T-helper 1 cell (primary cell): ENCODE measurements around the gene USP17L29.
"Not testable (repeated sequence)": the region's sequence is repeated elsewhere in the genome, so short reads cannot be mapped to it uniquely, and the experiment has no call there.

Experiments used
- DNase-seq, 5 donors: peaks; one replicate each; pipeline ENCODE4 v3.0.0-alpha.2; 2012 to 2020
- total RNA-seq, 4 donors: gene quantifications; one replicate each; lab custom pipeline; 2026; lab: John Stamatoyannopoulos, UW

USP17L29 gene
- 0 reads per million in 4 donors for total RNA-seq

GRCh38 chr4:9353338-9353737 lies at the start of gene USP17L29:
USP17L29 (plus strand) TSS chr4:9353638; CDS start chr4:9353638, 0 bp downstream.
- DNase-seq = not testable (repeated sequence)

DNA sequence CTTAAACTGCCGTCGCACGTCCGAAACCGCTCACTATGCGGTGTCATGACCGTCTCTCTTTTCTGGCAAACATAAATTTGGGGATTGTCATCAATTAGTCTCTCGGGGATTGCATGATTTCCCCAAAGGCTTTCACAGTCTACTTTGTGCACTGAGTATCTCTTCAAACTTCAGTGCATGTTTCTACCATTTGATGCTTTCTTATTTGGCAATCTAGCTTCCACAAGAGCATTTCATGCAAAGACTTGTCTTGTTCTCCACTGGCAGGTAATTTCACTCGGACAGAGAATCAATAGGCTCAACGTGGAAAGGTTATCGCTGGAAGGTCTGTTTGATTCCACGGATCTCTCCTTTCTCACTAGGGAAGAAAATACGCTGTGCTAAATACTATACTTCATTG lies 29.2 kb upstream of the USP17L29 start:
- not testable (repeated sequence) for DNase-seq

DNA sequence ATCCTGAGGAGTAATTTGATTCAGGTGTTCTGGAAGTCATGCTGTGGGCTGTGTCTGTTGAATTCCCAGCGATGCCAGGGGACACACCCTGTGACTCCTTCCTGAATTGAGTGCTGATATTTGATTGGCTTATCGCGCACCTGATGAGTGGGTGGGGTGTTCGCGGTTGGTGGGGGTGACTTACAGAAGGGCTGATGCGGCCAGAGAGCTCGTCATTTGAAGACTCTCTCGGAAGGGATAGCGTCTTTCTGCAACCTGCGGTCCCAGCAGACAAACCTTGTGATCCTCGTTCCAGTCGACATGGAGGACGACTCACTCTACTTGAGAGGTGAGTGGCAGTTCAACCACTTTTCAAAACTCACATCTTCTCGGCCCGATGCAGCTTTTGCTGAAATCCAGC lies 28.6 kb upstream of the USP17L29 start, which contains the start of gene USP17L24:
Gene USP17L24, plus strand, starts transcription at position 301 of the 400 bp plus-strand sequence. Its CDS starts 0 bp downstream, at position 301.
- DNase-seq = not testable (repeated sequence)

- DNase-seq = not testable (repeated sequence)
Observed at GRCh38 chr4:9329611-9330010, 23.8 kb upstream of the USP17L29 start, which contains the start of gene USP17L25. USP17L25 (plus strand) TSS chr4:9329911; CDS start chr4:9329911, 0 bp downstream.

- not testable (repeated sequence) for DNase-seq
Observed at GRCh38 chr4:9334358-9334757, 19.1 kb upstream of the USP17L29 start, which contains the start of gene USP17L26. USP17L26 (plus strand) TSS chr4:9334658; CDS start chr4:9334658, 0 bp downstream.

- DNase-seq = not testable (repeated sequence)
Observed at GRCh38 chr4:9339103-9339502, 14.3 kb upstream of the USP17L29 start, which contains the start of gene USP17L5. USP17L5 (plus strand) TSS chr4:9339403; CDS start chr4:9339403, 0 bp downstream.

DNA sequence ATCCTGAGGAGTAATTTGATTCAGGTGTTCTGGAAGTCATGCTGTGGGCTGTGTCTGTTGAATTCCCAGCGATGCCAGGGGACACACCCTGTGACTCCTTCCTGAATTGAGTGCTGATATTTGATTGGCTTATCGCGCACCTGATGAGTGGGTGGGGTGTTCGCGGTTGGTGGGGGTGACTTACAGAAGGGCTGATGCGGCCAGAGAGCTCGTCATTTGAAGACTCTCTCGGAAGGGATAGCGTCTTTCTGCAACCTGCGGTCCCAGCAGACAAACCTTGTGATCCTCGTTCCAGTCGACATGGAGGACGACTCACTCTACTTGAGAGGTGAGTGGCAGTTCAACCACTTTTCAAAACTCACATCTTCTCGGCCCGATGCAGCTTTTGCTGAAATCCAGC lies 9.6 kb upstream of the USP17L29 start, which contains the start of gene USP17L27:
Gene USP17L27, plus strand, starts transcription at position 301 of the 400 bp plus-strand sequence. Its CDS starts 0 bp downstream, at position 301.
- DNase-seq = not testable (repeated sequence)

DNA sequence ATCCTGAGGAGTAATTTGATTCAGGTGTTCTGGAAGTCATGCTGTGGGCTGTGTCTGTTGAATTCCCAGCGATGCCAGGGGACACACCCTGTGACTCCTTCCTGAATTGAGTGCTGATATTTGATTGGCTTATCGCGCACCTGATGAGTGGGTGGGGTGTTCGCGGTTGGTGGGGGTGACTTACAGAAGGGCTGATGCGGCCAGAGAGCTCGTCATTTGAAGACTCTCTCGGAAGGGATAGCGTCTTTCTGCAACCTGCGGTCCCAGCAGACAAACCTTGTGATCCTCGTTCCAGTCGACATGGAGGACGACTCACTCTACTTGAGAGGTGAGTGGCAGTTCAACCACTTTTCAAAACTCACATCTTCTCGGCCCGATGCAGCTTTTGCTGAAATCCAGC lies 4.8 kb upstream of the USP17L29 start, which contains the start of gene USP17L28:
Gene USP17L28, plus strand, starts transcription at position 301 of the 400 bp plus-strand sequence. Its CDS starts 0 bp downstream, at position 301.
- DNase-seq = not testable (repeated sequence)

DNA sequence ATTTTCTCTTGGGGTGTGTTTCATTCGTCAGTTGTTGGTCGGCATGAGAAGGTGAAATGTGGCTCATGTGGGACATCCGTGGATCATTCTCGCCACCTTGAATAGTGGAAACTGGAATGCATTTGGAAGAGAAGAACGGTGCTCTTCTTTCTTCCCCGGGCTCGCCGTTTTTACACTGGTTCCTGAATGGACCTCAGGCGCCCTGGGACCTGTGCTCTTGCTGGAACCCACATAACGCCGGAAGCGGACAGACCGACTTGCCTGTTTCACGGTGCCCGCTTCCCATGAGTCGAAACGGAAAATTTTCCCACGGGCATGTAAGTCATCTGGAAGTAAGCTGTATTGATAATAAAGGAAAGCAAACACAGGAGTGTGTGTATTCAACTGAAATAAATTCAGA lies 2.6 kb upstream of the USP17L29 start:
- not testable (repeated sequence) for DNase-seq

GRCh38 chr4:9362829-9363228 lies 9.4 kb downstream of the USP17L29 start, which contains the start of gene USP17L30:
USP17L30 (plus strand) TSS chr4:9363129; CDS start chr4:9363129, 0 bp downstream.
- not testable (repeated sequence) for DNase-seq

DNA sequence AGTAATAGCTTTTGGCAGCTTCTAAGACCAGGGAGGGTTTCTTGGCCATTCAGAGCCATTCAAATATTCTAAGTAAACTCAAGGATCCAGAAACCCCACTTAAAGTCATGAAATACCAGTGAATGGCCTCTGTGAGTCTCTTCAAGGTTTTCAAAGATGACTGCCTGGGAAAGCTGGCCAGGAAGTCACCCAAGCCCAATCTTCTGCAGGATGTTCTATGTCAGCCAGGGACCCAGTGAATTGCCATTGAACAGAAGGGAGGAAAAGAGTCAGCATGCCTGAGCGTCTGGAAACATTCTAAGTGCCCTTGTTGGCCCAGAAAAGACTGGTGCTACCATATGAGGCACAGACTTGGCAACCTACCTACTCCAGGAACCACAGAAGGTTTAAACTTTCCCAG lies 26.4 kb downstream of the USP17L29 start:
- DNase-seq = not testable (repeated sequence)

DNA sequence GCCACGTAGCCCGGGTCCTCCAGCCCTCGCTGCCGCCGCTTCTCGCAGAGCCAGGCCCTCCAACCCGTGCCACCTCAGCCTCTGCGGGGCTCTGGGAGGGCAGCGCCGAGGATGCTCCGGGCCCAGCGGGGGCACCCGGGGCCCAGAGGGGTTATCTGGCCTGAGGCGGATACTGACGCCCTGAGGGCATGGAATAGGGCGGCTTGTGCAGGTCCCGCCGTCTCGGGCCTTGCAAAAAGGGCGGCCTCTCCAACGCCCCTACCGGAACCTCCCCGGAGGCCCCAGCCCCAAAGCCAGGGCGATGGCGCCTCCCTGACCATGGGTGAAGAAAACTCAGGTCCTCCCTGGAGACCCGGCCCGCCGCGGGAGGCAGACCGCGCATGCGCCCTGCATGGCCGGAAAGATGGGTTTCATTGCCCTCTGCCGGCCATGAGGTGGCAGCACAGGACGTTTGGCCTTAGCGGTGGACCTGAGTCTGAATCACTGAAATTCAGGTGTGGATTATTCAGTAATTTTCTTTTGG lies 27.6 kb downstream of the USP17L29 start:
- DNase-seq = peak; percentile 1 to 48 (median 39)

DNA sequence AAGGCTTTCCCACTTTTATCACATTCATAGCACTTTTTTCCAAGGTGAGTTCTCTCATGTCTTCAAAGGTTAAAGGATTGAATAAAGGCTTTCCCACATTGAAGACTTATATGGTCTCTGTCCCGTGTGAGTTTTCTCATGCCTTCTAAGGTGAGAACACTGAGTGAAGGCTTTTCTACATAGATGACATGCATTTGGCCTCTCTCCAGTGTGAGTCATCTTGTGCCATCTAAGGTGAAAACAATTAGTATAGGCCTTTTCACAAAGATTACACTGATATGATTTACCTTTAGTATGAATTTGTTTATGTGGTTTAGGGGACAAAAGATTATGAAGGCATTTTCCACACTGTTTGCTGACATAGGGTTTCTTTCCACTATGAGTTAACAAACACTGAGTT lies 30.7 kb downstream of the USP17L29 start:
- DNase-seq = no peak

GRCh38 chr4:9389001-9389400 lies 35.6 kb downstream of the USP17L29 start:
- not testable (repeated sequence) for DNase-seq
